Keratinocyte (primary cell): ENCODE measurements around the gene CNOT9. TPM values are rescaled to one million over a fixed set of nuclear protein-coding genes. Genes with fewer than 3 reads are reported as not detected.

Experiments used
- DNase-seq: peaks from one replicate; pipeline ENCODE4 v3.0.0-alpha.2; 2011; ENCODE audit warnings: low read depth, missing footprints, low spot score
- FAIRE-seq: peaks from 2 replicates; lab custom pipeline; 2011; peaks lifted over from hg19 to GRCh38; lab: Jason Lieb, UNC
- H2AFZ ChIP-seq: 2 replicates; pipeline ENCODE4 v1.6.0; 2012; ENCODE audit warnings: low read length, control low read depth, inconsistent platforms; ENCODE audit not compliant: control insufficient read depth
- H3K27ac ChIP-seq: 2 replicates; pipeline ENCODE4 v1.5.1; 2011; ENCODE audit warnings: low read length; ENCODE audit not compliant: control insufficient read depth, insufficient read depth
- H3K27me3 ChIP-seq: 3 replicates; pipeline ENCODE4 v1.6.0; 2011; ENCODE audit warnings: low read length; ENCODE audit not compliant: control insufficient read depth, insufficient read depth; ENCODE audit errors: extremely low read depth
- H3K36me3 ChIP-seq, 2 experiments: 2 replicates in 1 of 2; 3 replicates in 1 of 2; pipeline ENCODE4 v1.5.1; 2011; ENCODE audit warnings: low read length in 2 of 2, mild to moderate bottlenecking in 1 of 2; ENCODE audit not compliant: control insufficient read depth in 2 of 2, insufficient read depth in 2 of 2; ENCODE audit errors: extremely low read depth in 1 of 2
- H3K4me1 ChIP-seq: 3 replicates; pipeline ENCODE4 v1.5.1; 2011; ENCODE audit warnings: low read length; ENCODE audit not compliant: control insufficient read depth, insufficient read depth; ENCODE audit errors: extremely low read depth
- H3K4me2 ChIP-seq: 3 replicates; pipeline ENCODE4 v1.6.0; 2011; ENCODE audit warnings: low read depth, low read length; ENCODE audit not compliant: control insufficient read depth, insufficient read depth; ENCODE audit errors: extremely low read depth
- H3K4me3 ChIP-seq, 3 experiments: fragments of 200-600 bp in 1 of 3; sonication (generic) in 1 of 3; 2 replicates in 2 of 3; 3 replicates in 1 of 3; pipeline ENCODE4 v1.5.1; 2011 to 2016; ENCODE audit warnings: low read length in 3 of 3, mild to moderate bottlenecking in 3 of 3, control low read depth in 2 of 3, inconsistent platforms in 1 of 3, low read depth in 1 of 3, mixed read lengths in 1 of 3, mixed run types in 1 of 3, moderate library complexity in 1 of 3; ENCODE audit not compliant: control insufficient read depth in 2 of 3, insufficient read depth in 2 of 3; ENCODE audit errors: extremely low read depth in 1 of 3
- H3K79me2 ChIP-seq: 2 replicates; pipeline ENCODE4 v1.6.0; 2012; ENCODE audit warnings: low read length; ENCODE audit not compliant: control insufficient read depth, insufficient read depth
- H3K9ac ChIP-seq: 3 replicates; pipeline ENCODE4 v1.6.0; 2011; ENCODE audit warnings: low read length; ENCODE audit not compliant: control insufficient read depth, insufficient read depth; ENCODE audit errors: extremely low read depth
- H3K9me1 ChIP-seq: 3 replicates; pipeline ENCODE4 v1.6.0; 2011; ENCODE audit warnings: low read length; ENCODE audit not compliant: control insufficient read depth, insufficient read depth; ENCODE audit errors: extremely low read depth
- H3K9me3 ChIP-seq: 2 replicates; pipeline ENCODE4 v1.5.1; 2012; ENCODE audit warnings: low read depth, low read length; ENCODE audit not compliant: control insufficient read depth
- H4K20me1 ChIP-seq: 3 replicates; pipeline ENCODE4 v1.6.0; 2011; ENCODE audit warnings: low read length; ENCODE audit not compliant: control insufficient read depth, insufficient read depth; ENCODE audit errors: extremely low read depth
- EZH2 ChIP-seq: IDR thresholded peaks from one replicate; pipeline ENCODE4 v1.6.1; 2012; ENCODE audit warnings: inconsistent platforms, mild to moderate bottlenecking, low read length, moderate library complexity
- dilution Hi-C: fragments of 300-500 bp; cut with MboI; formaldehyde crosslinking; loops from one replicate; pipeline ENCODE4 v1.7.0; 2020; ENCODE audit warnings: low sequenced_read_pairs; ENCODE audit not compliant: extremely low pct_ligation_motif_present
- polyA plus RNA-seq, 5 experiments: library from polyadenylated mRNA; depleted of rRNA in 3 of 5; stranded (reverse) in 3 of 5; stranded (forward) in 1 of 5; unstranded in 1 of 5; fragments of >200 nt; gene quantifications; 1 replicate in 1 of 5; 2 replicates in 3 of 5; 3 replicates in 1 of 5; pipeline versions ENCODE4 v1.2.1 to v1.2.3, GENCODE V29; 2011 to 2012; ENCODE audit warnings: missing spikeins in 2 of 5, low read depth in 1 of 5, low replicate concordance in 1 of 5
- TF ChIP-seq, protein P1 (sequence below), 3 experiments: IDR thresholded peaks in 1 of 3; conservative IDR thresholded peaks in 1 of 3; optimal IDR thresholded peaks in 1 of 3; 2 replicates in 2 of 3; 3 replicates in 1 of 3; pipeline versions ENCODE3 to v1.5.1; 2011; ENCODE audit warnings: low read length in 3 of 3, mild to moderate bottlenecking in 3 of 3, moderate library complexity in 2 of 3, control low read depth in 1 of 3, inconsistent platforms in 1 of 3; ENCODE audit not compliant: insufficient read depth in 2 of 3; ENCODE audit errors: extremely low read depth in 1 of 3

CNOT9 gene
- polyA plus RNA-seq, 1 donor (not counting 4 experiments of a cell fraction or from before 2014, with no cell fraction given), result 66.7 TPM

DNA sequence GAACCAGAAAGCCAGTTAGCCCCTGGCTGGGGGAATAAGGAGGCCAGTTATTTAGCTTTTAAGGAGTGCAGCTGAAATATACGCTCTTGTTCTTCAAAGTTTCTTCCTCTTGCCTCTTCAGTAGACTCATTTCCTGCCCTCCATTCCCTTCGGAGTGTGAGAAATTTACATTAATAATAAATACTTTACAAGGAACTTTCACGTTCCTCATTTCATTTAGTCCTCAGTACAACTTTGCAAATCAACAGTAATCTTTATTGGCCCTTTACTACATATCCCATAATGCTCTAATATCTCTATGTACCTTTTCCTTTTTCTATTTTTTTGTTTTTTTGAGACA, 54.7 kb downstream of the CNOT9 start:
- H3K4me1 ChIP-seq, result peaks cover 6% of the 10 kb centered on the region
- no peaks in the 10 kb centered on the region for H3K27me3 ChIP-seq
- H3K4me3 ChIP-seq, result no peak overlapping the region
- H4K20me1 ChIP-seq, result no peaks in the 10 kb centered on the region
- no peaks in the 10 kb centered on the region for H3K36me3 ChIP-seq
- no peaks in the 10 kb centered on the region for H3K79me2 ChIP-seq
- H3K9me3 ChIP-seq, result no peaks in the 10 kb centered on the region
- DNase-seq (no peak), FAIRE-seq (no peak)
- no peaks in the 10 kb centered on the region for H3K9me1 ChIP-seq
- H2AFZ ChIP-seq, result no peak overlapping the region
- no peak overlapping the region for H3K9ac ChIP-seq
- TF ChIP-seq, protein P1, sequence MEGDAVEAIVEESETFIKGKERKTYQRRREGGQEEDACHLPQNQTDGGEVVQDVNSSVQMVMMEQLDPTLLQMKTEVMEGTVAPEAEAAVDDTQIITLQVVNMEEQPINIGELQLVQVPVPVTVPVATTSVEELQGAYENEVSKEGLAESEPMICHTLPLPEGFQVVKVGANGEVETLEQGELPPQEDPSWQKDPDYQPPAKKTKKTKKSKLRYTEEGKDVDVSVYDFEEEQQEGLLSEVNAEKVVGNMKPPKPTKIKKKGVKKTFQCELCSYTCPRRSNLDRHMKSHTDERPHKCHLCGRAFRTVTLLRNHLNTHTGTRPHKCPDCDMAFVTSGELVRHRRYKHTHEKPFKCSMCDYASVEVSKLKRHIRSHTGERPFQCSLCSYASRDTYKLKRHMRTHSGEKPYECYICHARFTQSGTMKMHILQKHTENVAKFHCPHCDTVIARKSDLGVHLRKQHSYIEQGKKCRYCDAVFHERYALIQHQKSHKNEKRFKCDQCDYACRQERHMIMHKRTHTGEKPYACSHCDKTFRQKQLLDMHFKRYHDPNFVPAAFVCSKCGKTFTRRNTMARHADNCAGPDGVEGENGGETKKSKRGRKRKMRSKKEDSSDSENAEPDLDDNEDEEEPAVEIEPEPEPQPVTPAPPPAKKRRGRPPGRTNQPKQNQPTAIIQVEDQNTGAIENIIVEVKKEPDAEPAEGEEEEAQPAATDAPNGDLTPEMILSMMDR (optimal IDR thresholded peaks at IDR 0.05 in 1 of 3, IDR thresholded peaks at IDR 0.05 in 1 of 3, conservative IDR thresholded peaks at IDR 0.05 in 1 of 3; ENCODE audit: extremely low read depth in 1 of 3, insufficient read depth in 2 of 3, low read length in 3 of 3), result no peak
- TF ChIP-seq EZH2, result no peak
- dilution Hi-C loops, result no loop called here
- H3K4me2 ChIP-seq, result no peak overlapping the region
- no peak overlapping the region for H3K27ac ChIP-seq

- Histone ChIP-seq H3K4me3 (no peak overlapping the region), H3K79me2 (no peaks in the 10 kb centered on the region), H3K4me2 (no peak overlapping the region), H3K9me1 (no peaks in the 10 kb centered on the region), H3K9me3 (no peaks in the 10 kb centered on the region), H3K9ac (no peak overlapping the region), H3K27ac (no peak overlapping the region), H4K20me1 (no peaks in the 10 kb centered on the region), H3K36me3 (peaks cover 0 to 1% of the 10 kb centered on the region in 2 experiments), H3K27me3 (no peaks in the 10 kb centered on the region), H3K4me1 (peaks cover 8% of the 10 kb centered on the region), H2AFZ (no peak overlapping the region)
- no peak for FAIRE-seq
- TF ChIP-seq, protein P1 (optimal IDR thresholded peaks at IDR 0.05 in 1 of 3, IDR thresholded peaks at IDR 0.05 in 1 of 3, conservative IDR thresholded peaks at IDR 0.05 in 1 of 3; ENCODE audit: extremely low read depth in 1 of 3, insufficient read depth in 2 of 3, low read length in 3 of 3), result no peak
- no peak for TF ChIP-seq EZH2
- DNase-seq, result no peak
- dilution Hi-C loops, result no loop called here
These were observed 57.7 kb downstream of the CNOT9 start for GRCh38 chr2:218626369-218626768.
